IMR-90 (cell line): ENCODE results near the gene PARD6G. TPM values are rescaled to one million over a fixed set of nuclear protein-coding genes. Genes with fewer than 3 reads are reported as not detected.

Source experiments
- ATAC-seq: fragments of 200-7000 bp; cut with Tn5 transposase; 2 replicates; pipeline ENCODE4 v1.9.1; 2020; ENCODE audit warnings: low read depth, mild to moderate bottlenecking, moderate library complexity
- Bru-seq: library from RNA; stranded (reverse); fragments of 400-500 nt; gene quantifications from one replicate; lab custom pipeline; 2021; lab: Mats Ljungman, UMichigan
- BruChase-seq, 2 experiments: library from RNA; stranded (reverse); fragments of 400-500 nt; gene quantifications; one replicate each; lab custom pipeline; 2021; lab: Mats Ljungman, UMichigan
- BruUV-seq: library from RNA; stranded (reverse); fragments of 400-500 nt; replicated peaks from 2 replicates; lab custom pipeline; 2021; lab: Mats Ljungman, UMichigan
- CTCF ChIA-PET: fragments of 300-600 bp; formaldehyde crosslinking; extraction: SDS; loops from one replicate; lab custom pipeline; 2021; ENCODE audit warnings: antibody characterized with exemption; lab: Yijun Ruan, JAX
- POLR2A ChIA-PET: fragments of 300-600 bp; sonication (Branson Sonifier 250); formaldehyde crosslinking; loops from one replicate; lab custom pipeline; 2022; ENCODE audit warnings: antibody characterized with exemption; ENCODE audit not compliant: unreplicated experiment; lab: Charles Lee
- DNase-seq: peaks from one replicate; pipeline ENCODE4 v3.0.0; 2013
- H2AFZ ChIP-seq: replicated peaks from 2 replicates; pipeline ENCODE3; 2013; ENCODE audit warnings: low read length, mild to moderate bottlenecking; ENCODE audit not compliant: poor library complexity
- H2AK5ac ChIP-seq: 2 replicates; pipeline ENCODE4 v1.6.1; 2013; ENCODE audit warnings: low read depth, low read length, inconsistent platforms
- H2AK9ac ChIP-seq: replicated peaks from 2 replicates; pipeline ENCODE3; 2013; ENCODE audit warnings: mild to moderate bottlenecking, low read depth, low read length, moderate library complexity; ENCODE audit not compliant: poor library complexity
- H2BK120ac ChIP-seq: 2 replicates; pipeline ENCODE4 v1.6.1; 2013; ENCODE audit warnings: low read depth, low read length, inconsistent platforms
- H2BK15ac ChIP-seq: 3 replicates; pipeline ENCODE4 v1.6.1; 2013; ENCODE audit warnings: low read depth, low read length, inconsistent platforms
- H2BK20ac ChIP-seq: 2 replicates; pipeline ENCODE4 v1.6.1; 2013; ENCODE audit warnings: low read depth, mild to moderate bottlenecking, inconsistent platforms, low read length, moderate library complexity
- H2BK5ac ChIP-seq: 2 replicates; pipeline ENCODE4 v1.6.1; 2013; ENCODE audit warnings: mild to moderate bottlenecking, low read depth, low read length, inconsistent platforms; ENCODE audit not compliant: poor library complexity, severe bottlenecking
- H3K14ac ChIP-seq: replicated peaks from 2 replicates; pipeline ENCODE4 v1.6.1; 2013; ENCODE audit warnings: low read depth, low read length, inconsistent platforms
- H3K18ac ChIP-seq: 2 replicates; pipeline ENCODE4 v1.6.1; 2013; ENCODE audit warnings: low read depth, low read length, control low read depth
- H3K23ac ChIP-seq: 2 replicates; pipeline ENCODE4 v1.6.1; 2013; ENCODE audit warnings: low read depth, low read length, inconsistent platforms
- H3K27ac ChIP-seq: 2 replicates; pipeline ENCODE4 v1.5.1; 2013; ENCODE audit warnings: mild to moderate bottlenecking, control low read depth, low read length; ENCODE audit not compliant: insufficient read depth
- H3K27me3 ChIP-seq: 2 replicates; pipeline ENCODE4 v1.6.1; 2013; ENCODE audit warnings: low read length; ENCODE audit not compliant: control insufficient read depth, insufficient read depth
- H3K36me3 ChIP-seq: 2 replicates; pipeline ENCODE4 v1.6.1; 2013; ENCODE audit warnings: low read length, mixed read lengths; ENCODE audit not compliant: control insufficient read depth, insufficient read depth
- H3K4ac ChIP-seq: 2 replicates; pipeline ENCODE4 v1.6.1; 2013; ENCODE audit warnings: low read depth, low read length, inconsistent platforms
- H3K4me1 ChIP-seq: 2 replicates; pipeline ENCODE4 v1.6.1; 2013; ENCODE audit warnings: low read length, mixed read lengths; ENCODE audit not compliant: control insufficient read depth, insufficient read depth
- H3K4me2 ChIP-seq: 2 replicates; pipeline ENCODE4 v1.6.1; 2013; ENCODE audit warnings: low read depth, mild to moderate bottlenecking, control low read depth, low read length, moderate library complexity
- H3K4me3 ChIP-seq: 2 replicates; pipeline ENCODE4 v1.5.1; 2013; ENCODE audit warnings: low read depth, mild to moderate bottlenecking, control low read depth, low read length, moderate library complexity; ENCODE audit not compliant: insufficient read depth
- H3K56ac ChIP-seq: 2 replicates; pipeline ENCODE4 v1.6.1; 2013; ENCODE audit warnings: low read length, inconsistent platforms; ENCODE audit not compliant: insufficient read depth; ENCODE audit errors: extremely low read depth
- H3K79me1 ChIP-seq, 2 experiments: 2 replicates each; pipeline ENCODE4 v1.6.1; 2013; ENCODE audit warnings: low read length in 2 of 2, inconsistent platforms in 1 of 2, low read depth in 1 of 2
- H3K9ac ChIP-seq: 2 replicates; pipeline ENCODE4 v1.6.1; 2013; ENCODE audit warnings: low read depth, low read length, control low read depth
- H3K9me1 ChIP-seq: 2 replicates; pipeline ENCODE4 v1.6.1; 2013; ENCODE audit warnings: low read length, inconsistent platforms; ENCODE audit not compliant: insufficient read depth
- H3K9me3 ChIP-seq: 2 replicates; pipeline ENCODE4 v1.6.1; 2013; ENCODE audit warnings: low read length; ENCODE audit not compliant: control insufficient read depth, insufficient read depth
- H4K20me1 ChIP-seq: 2 replicates; pipeline ENCODE4 v1.6.1; 2013; ENCODE audit warnings: low read length, inconsistent platforms; ENCODE audit not compliant: insufficient read depth
- H4K5ac ChIP-seq: 2 replicates; pipeline ENCODE4 v1.6.1; 2013; ENCODE audit warnings: mild to moderate bottlenecking, low read depth, low read length, control low read depth
- H4K8ac ChIP-seq, 2 experiments: 2 replicates each; pipeline ENCODE4 v1.6.1; 2013; ENCODE audit warnings: low read depth in 2 of 2, low read length in 2 of 2, control low read depth in 1 of 2, inconsistent platforms in 1 of 2
- H4K91ac ChIP-seq: 2 replicates; pipeline ENCODE4 v1.6.1; 2013; ENCODE audit warnings: low read depth, low read length, inconsistent platforms; ENCODE audit not compliant: insufficient read depth
- BHLHE40 ChIP-seq: fragments of 150-350 bp; IDR thresholded peaks from 2 replicates; pipeline ENCODE4 v1.6.1; 2016; ENCODE audit warnings: mild to moderate bottlenecking, low read depth, low read length
- CEBPB ChIP-seq: IDR thresholded peaks from 2 replicates; pipeline ENCODE4 v1.6.1; 2012; ENCODE audit warnings: low read depth, low read length, improper control_type of control experiment
- CHD1 ChIP-seq: IDR thresholded peaks from 2 replicates; pipeline ENCODE4 v1.6.1; 2012; ENCODE audit warnings: low read depth, low read length, improper control_type of control experiment
- ELK1 ChIP-seq: fragments of 150-350 bp; IDR thresholded peaks from 2 replicates; pipeline ENCODE4 v1.6.1; 2016; ENCODE audit warnings: low read depth, mild to moderate bottlenecking, low read length, moderate library complexity, borderline replicate concordance
- FOS ChIP-seq: fragments of 150-350 bp; IDR thresholded peaks from 2 replicates; pipeline ENCODE4 v1.6.1; 2016; ENCODE audit warnings: low read depth, low read length
- MAFK ChIP-seq: IDR thresholded peaks from 2 replicates; pipeline ENCODE4 v1.6.1; 2012; ENCODE audit warnings: low read depth, low read length, improper control_type of control experiment
- MXI1 ChIP-seq: IDR thresholded peaks from 2 replicates; pipeline ENCODE4 v1.6.1; 2012; ENCODE audit warnings: low read depth, mild to moderate bottlenecking, low read length, moderate library complexity, borderline replicate concordance
- NFE2L2 ChIP-seq: fragments of 150-350 bp; IDR thresholded peaks from 2 replicates; pipeline ENCODE4 v1.6.1; 2016; ENCODE audit warnings: low read depth, mild to moderate bottlenecking, low read length
- RAD21 ChIP-seq: IDR thresholded peaks from 2 replicates; pipeline ENCODE4 v1.6.1; 2012; ENCODE audit warnings: low read length, improper control_type of control experiment
- RFX5 ChIP-seq: IDR thresholded peaks from 2 replicates; pipeline ENCODE4 v1.8.0; 2012; ENCODE audit warnings: low read depth, mild to moderate bottlenecking, low read length, moderate library complexity
- SMC3 ChIP-seq: fragments of 150-350 bp; IDR thresholded peaks from 2 replicates; pipeline ENCODE4 v1.6.1; 2016; ENCODE audit warnings: low read depth, mild to moderate bottlenecking, antibody characterized with exemption, low read length, moderate library complexity
- USF2 ChIP-seq: fragments of 150-350 bp; IDR thresholded peaks from 2 replicates; pipeline ENCODE4 v1.6.1; 2017; ENCODE audit warnings: mild to moderate bottlenecking, antibody characterized with exemption, low read length, low read depth
- WGBS, 2 experiments: methylation state at CpG; one replicate each; pipeline versions ENCODE4 v1.1.5 to v1.1.7; 2013; ENCODE audit warnings: missing lambda C conversion rate in 2 of 2; ENCODE audit not compliant: insufficient read length in 1 of 2; ENCODE audit errors: extremely low coverage in 2 of 2; 5-methylcytosine and 5-hydroxymethylcytosine counted together
- dilution Hi-C: fragments of 300-500 bp; cut with HindIII; formaldehyde crosslinking; loops from one replicate; pipeline ENCODE4 v1.14.3; 2018; ENCODE audit warnings: low sequenced_read_pairs; ENCODE audit not compliant: unreplicated experiment
- in situ Hi-C: fragments of 300-500 bp; cut with MboI; formaldehyde crosslinking; loops from 3 replicates; pipeline ENCODE4 v1.14.3; 2019; ENCODE audit warnings: low sequenced_read_pairs, inconsistent platforms, mixed read lengths
- intact Hi-C: fragments of 100-400 bp; cut with micrococcal nuclease; formaldehyde crosslinking; loops from 2 replicates; pipeline ENCODE4 v1.10.0; 2022
- long read RNA-seq: library from polyadenylated mRNA; unstranded; transcript quantifications from one replicate; pipeline ENCODE4 v2.0.0, GENCODE V29; 2021; ENCODE audit not compliant: unreplicated experiment
- polyA plus RNA-seq, 3 experiments: library from polyadenylated mRNA; depleted of rRNA; stranded (reverse); fragments of >200 nt; gene quantifications; 2 replicates each; pipeline ENCODE4 v1.2.3, GENCODE V29; 2012; ENCODE audit warnings: low replicate concordance in 1 of 3
- total RNA-seq: library from RNA; depleted of rRNA; stranded (reverse); fragments of >200 nt; gene quantifications from 2 replicates; pipeline ENCODE4 v1.2.3, GENCODE V29; 2012; rRNA removed
- TF ChIP-seq, protein P1 (sequence below): conservative IDR thresholded peaks from 2 replicates; pipeline ENCODE4 v1.5.1; 2012; ENCODE audit warnings: mild to moderate bottlenecking, low read depth, low read length, improper control_type of control experiment

Gene PARD6G
- total RNA-seq = 2.5 and 3.3 TPM in 2 replicates
- polyA plus RNA-seq (2012; rRNA removed) = 4.6 and 4.7 TPM in 2 replicates
- polyA plus RNA-seq (2012; cell fraction: cytosol; rRNA removed) = 4.8 and 5.6 TPM in 2 replicates
- 3.6 and 3.7 TPM in 2 replicates for polyA plus RNA-seq (2012; cell fraction: nucleus; rRNA removed; ENCODE audit: low replicate concordance)
- Bru-seq, nascent RNA = percentile 58 among the genes with signal in this experiment
- percentile 56 among the genes with signal in this experiment for BruChase-seq, experiment 1, labeled RNA remaining after a 6-hour chase
- BruChase-seq, experiment 2, labeled RNA remaining after a 2-hour chase = percentile 61 among the genes with signal in this experiment
- long read RNA-seq, partial matches to known transcripts = 0 of 4 reads
- long read RNA-seq, other reads (novel, unspliced or antisense) = 3 of 4 reads

DNA sequence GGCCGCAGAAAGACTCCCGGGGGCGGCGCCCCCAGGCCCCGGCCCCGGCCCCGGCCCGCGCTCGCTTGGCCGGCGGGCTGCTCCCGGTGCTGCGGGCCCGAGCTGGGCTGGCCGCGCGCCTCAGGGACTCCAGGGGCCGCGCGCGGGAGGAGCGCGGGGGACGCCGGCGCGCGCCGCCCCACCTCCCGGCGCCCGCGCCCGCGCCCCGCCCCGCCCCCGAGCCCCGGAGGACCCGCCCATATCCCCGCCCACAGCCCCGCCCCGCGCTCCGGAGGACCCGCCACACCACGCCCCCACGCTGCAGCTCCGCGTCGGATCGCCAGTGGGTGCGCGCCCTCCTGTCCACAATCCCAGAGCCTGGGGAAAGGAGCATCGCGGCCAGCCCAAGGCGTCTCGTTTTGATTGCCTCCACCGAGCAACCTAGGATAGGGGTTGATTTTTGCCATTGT is at the start of gene PARD6G:
Gene PARD6G (minus strand): TSS at position 122 of the 449 bp plus-strand sequence. CDS start 166 bp downstream, outside the sequence.
- Histone ChIP-seq H3K56ac (no peak within 1 kb of the TSS), H3K4ac (peak within 1 kb of the TSS; percentile 29; the same call in 1 of the 2 replicates), H3K36me3 (no peaks in the 10 kb centered on the region), H3K27ac (peak within 1 kb of the TSS; percentile 40; the same call in 1 of the 2 replicates), H3K4me2 (peak within 1 kb of the TSS; percentile 95), H4K20me1 (peaks cover 6% of the 10 kb centered on the region; the same call in 1 of the 2 replicates), H3K4me3 (peak within 1 kb of the TSS; percentile 99), H2BK120ac (no peak within 1 kb of the TSS), H2AK9ac (peak within 1 kb of the TSS; percentile 60), H3K79me1 (peaks cover 0 to 23% of the 10 kb centered on the region in 2 experiments; a peak in 1 of 4 replicates), H2AFZ (peak within 1 kb of the TSS; percentile 90), H3K14ac (no peak within 1 kb of the TSS), H3K4me1 (peaks cover 3% of the 10 kb centered on the region), H2AK5ac (no peak within 1 kb of the TSS), H4K91ac (no peak within 1 kb of the TSS), H3K9ac (peak within 1 kb of the TSS; percentile 90), H3K23ac (peak within 1 kb of the TSS; percentile 71; the same call in 1 of the 2 replicates), H4K8ac (no peak within 1 kb of the TSS), H2BK5ac (no peak within 1 kb of the TSS), H3K9me1 (no peaks in the 10 kb centered on the region), H4K5ac (no peak within 1 kb of the TSS), H2BK15ac (no peak within 1 kb of the TSS), H3K18ac (peak within 1 kb of the TSS; percentile 37; the same call in 1 of the 2 replicates), H2BK20ac (no peak within 1 kb of the TSS), H3K9me3 (no peaks in the 10 kb centered on the region), H3K27me3 (no peaks in the 10 kb centered on the region)
- dilution Hi-C loops (no loop called here), intact Hi-C loops (loop anchor here (1.0 kb wide), 1 partner anchor 138 kb away; the partner anchor contains the start of gene ADNP2), in situ Hi-C loops (no loop called here)
- ChIA-PET CTCF (no interaction called here), POLR2A (interaction anchor here (0.5 kb wide), 1 partner anchor 104 kb away, joined by 4 read pairs; no protein-coding TSS in a partner anchor)
- 2% methylated on average over 13 of the region's 60 CpGs; no CpG with 5 or more reads in 1 of the 2 experiments for WGBS, 2 experiments
- ATAC-seq (peak; percentile 90), DNase-seq (peak; percentile 60)
- no TSS peak for BruUV-seq
- TF ChIP-seq MAFK (no peak), CEBPB (no peak), BHLHE40 (no peak), ELK1 (no peak), FOS (no peak), CHD1 (no peak), SMC3 (0 out of 2 replicates have a peak, but pooled peaks have one; percentile 13), RAD21 (no peak), USF2 (no peak), NFE2L2 (no peak), MXI1 (no peak), RFX5 (no peak)
- TF ChIP-seq, protein P1, sequence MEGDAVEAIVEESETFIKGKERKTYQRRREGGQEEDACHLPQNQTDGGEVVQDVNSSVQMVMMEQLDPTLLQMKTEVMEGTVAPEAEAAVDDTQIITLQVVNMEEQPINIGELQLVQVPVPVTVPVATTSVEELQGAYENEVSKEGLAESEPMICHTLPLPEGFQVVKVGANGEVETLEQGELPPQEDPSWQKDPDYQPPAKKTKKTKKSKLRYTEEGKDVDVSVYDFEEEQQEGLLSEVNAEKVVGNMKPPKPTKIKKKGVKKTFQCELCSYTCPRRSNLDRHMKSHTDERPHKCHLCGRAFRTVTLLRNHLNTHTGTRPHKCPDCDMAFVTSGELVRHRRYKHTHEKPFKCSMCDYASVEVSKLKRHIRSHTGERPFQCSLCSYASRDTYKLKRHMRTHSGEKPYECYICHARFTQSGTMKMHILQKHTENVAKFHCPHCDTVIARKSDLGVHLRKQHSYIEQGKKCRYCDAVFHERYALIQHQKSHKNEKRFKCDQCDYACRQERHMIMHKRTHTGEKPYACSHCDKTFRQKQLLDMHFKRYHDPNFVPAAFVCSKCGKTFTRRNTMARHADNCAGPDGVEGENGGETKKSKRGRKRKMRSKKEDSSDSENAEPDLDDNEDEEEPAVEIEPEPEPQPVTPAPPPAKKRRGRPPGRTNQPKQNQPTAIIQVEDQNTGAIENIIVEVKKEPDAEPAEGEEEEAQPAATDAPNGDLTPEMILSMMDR = peak; percentile 21; the same call in 1 of the 2 replicates
